ENCODE results near the gene IRS1.

GRCh38 chr2:226705133-226705886 is 94.3 kb downstream of the IRS1 start:
- TF ChIP-seq POLR2A (IDR thresholded peaks at IDR 0.05), result no peak
- TF ChIP-seq EP300 (IDR thresholded peaks at IDR 0.05; ENCODE audit: low read depth), result no peak
- TF ChIP-seq CTCF (IDR thresholded peaks at IDR 0.05), result no peak
